ENCODE data around the gene CATSPER1.
A peak's percentile ranks its signal among the peaks of the same experiment; 100 is the strongest.

CATSPER1 gene

DNA sequence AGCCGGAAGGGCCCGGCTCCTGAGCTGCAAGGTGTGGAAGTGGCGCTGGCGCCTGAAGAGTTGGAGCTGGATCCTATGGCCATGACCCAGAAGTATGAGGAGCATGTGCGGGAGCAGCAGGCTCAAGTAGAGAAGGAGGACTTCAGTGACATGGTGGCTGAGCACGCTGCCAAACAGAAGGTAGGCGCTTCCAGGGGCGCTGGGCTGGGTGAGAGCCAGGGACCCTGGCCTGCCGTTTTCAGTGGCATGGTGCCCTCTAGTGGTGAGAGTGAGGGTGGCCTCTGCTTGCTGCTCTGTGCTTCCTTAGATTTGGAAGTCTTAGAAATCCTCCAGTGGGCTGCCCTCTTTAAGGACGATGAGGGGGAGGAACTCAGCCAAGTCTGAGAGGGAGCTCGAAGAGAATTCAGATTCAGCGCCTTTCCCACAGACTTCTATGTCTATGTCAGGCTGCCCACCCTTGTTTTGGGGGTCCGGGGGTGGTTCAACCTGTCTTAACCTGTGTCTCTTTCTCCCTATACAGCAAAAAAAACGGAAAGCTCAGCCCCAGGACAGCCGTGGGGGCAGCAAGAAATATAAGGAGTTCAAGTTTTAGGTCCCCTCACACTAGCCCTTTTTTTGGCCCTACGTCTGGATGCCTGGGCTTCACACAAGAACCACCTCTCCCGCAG lies 42.0 kb upstream of the CATSPER1 start:
- Histone ChIP-seq H3K4me3 (ENCODE audit: low read length) (no peak overlapping the region), H3K27me3 (ENCODE audit: control insufficient read depth, insufficient read depth, low read length) (no peaks in the 10 kb centered on the region), H3K9me3 (ENCODE audit: control insufficient read depth, insufficient read depth, low read length) (no peaks in the 10 kb centered on the region), H3K27ac (ENCODE audit: low read length) (no peak overlapping the region), H3K36me3 (ENCODE audit: control insufficient read depth, insufficient read depth, low read length) (peaks cover 22% of the 10 kb centered on the region; the same call in 1 of the 2 replicates), H3K4me1 (ENCODE audit: control insufficient read depth, insufficient read depth, low read length) (no peaks in the 10 kb centered on the region)
- no CpG with 5 or more reads among the region's 17 CpGs for WGBS (ENCODE audit: insufficient coverage, insufficient read length)
- peak; percentile 67 for DNase-seq (ENCODE audit: low read depth, low spot score)

DNA sequence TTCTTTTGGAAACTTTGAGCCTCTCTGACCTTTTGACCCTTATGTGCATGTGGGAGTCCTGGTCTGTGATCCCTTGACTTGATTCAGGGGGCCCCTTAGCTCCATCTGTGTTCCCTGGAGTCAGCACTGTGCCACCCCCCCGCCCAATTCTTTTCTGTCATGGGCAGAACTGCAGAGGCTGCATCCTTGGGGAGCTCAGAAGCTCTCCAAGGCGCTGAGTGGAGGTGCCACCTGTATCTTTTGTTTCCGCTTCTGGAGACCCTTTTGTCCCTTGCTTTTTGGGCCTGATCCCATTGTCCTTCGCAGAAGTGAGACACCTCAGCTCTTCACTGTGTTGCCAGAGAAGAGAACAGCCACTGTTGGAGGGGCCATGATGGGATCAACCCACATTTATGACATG lies 41.4 kb upstream of the CATSPER1 start:
- no peak for DNase-seq (ENCODE audit: low read depth, low spot score)
- Histone ChIP-seq H3K36me3 (ENCODE audit: control insufficient read depth, insufficient read depth, low read length) (peaks cover 27% of the 10 kb centered on the region; the same call in 1 of the 2 replicates), H3K4me1 (ENCODE audit: control insufficient read depth, insufficient read depth, low read length) (no peaks in the 10 kb centered on the region), H3K9me3 (ENCODE audit: control insufficient read depth, insufficient read depth, low read length) (no peaks in the 10 kb centered on the region), H3K27me3 (ENCODE audit: control insufficient read depth, insufficient read depth, low read length) (no peaks in the 10 kb centered on the region), H3K4me3 (ENCODE audit: low read length) (no peak overlapping the region), H3K27ac (ENCODE audit: low read length) (no peak overlapping the region)
- WGBS (ENCODE audit: insufficient coverage, insufficient read length): no CpG with 5 or more reads among the region's 4 CpGs

DNA sequence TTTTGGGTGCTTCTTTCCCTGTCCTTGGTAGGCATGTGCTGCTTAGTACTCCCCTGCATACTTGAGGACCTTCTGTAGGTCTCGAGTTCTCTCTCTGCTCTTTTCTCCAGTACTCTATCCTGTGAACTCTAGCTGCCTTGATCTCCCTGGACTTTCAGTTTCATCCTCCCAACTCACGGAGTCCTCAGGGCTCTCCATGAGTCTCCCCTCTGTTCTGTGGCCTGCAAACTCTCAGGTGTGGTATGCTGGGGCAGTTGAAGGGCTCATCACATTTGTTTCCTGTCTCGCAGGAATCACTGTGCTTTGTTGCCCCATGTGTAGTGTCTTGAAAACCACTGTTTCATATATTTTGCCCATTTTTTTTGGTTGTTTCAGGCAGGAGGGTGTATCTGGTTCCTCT lies 40.5 kb upstream of the CATSPER1 start:
- H3K9me3 ChIP-seq (ENCODE audit: control insufficient read depth, insufficient read depth, low read length): no peaks in the 10 kb centered on the region
- H3K36me3 ChIP-seq (ENCODE audit: control insufficient read depth, insufficient read depth, low read length): peaks cover 28% of the 10 kb centered on the region
- no peak overlapping the region for H3K4me3 ChIP-seq (ENCODE audit: low read length)
- H3K27me3 ChIP-seq (ENCODE audit: control insufficient read depth, insufficient read depth, low read length): no peaks in the 10 kb centered on the region
- H3K4me1 ChIP-seq (ENCODE audit: control insufficient read depth, insufficient read depth, low read length): no peaks in the 10 kb centered on the region
- no peak overlapping the region for H3K27ac ChIP-seq (ENCODE audit: low read length)
- DNase-seq (ENCODE audit: low read depth, low spot score): no peak
- no CpG with 5 or more reads among the region's 3 CpGs for WGBS (ENCODE audit: insufficient coverage, insufficient read length)

DNA sequence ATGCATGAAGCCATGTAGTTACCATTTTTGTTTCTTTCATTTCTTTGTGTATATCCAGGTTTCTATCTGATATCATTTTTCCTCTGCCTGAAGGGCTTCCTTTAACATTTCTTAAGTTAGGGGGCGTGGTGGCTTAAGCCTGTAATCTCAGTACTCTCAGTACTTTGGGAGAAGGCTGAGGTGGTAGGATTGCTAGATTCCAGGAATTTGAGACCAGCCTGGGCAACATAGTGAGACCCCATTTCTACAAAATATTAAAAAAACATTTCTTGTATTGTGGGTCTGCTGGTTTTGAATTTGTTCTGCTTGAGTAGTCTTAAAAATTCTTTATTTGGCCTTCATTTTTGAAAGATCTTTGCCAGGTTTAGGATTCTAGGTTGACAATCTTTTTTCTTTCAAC lies 38.3 kb upstream of the CATSPER1 start:
- WGBS (ENCODE audit: insufficient coverage, insufficient read length): no CpG with 5 or more reads among the region's 1 CpG
- Histone ChIP-seq H3K9me3 (ENCODE audit: control insufficient read depth, insufficient read depth, low read length) (no peaks in the 10 kb centered on the region), H3K27me3 (ENCODE audit: control insufficient read depth, insufficient read depth, low read length) (no peaks in the 10 kb centered on the region), H3K4me3 (ENCODE audit: low read length) (no peak overlapping the region), H3K36me3 (ENCODE audit: control insufficient read depth, insufficient read depth, low read length) (peaks cover 46% of the 10 kb centered on the region), H3K4me1 (ENCODE audit: control insufficient read depth, insufficient read depth, low read length) (no peaks in the 10 kb centered on the region), H3K27ac (ENCODE audit: low read length) (no peak overlapping the region)
- DNase-seq (ENCODE audit: low read depth, low spot score): no peak

DNA sequence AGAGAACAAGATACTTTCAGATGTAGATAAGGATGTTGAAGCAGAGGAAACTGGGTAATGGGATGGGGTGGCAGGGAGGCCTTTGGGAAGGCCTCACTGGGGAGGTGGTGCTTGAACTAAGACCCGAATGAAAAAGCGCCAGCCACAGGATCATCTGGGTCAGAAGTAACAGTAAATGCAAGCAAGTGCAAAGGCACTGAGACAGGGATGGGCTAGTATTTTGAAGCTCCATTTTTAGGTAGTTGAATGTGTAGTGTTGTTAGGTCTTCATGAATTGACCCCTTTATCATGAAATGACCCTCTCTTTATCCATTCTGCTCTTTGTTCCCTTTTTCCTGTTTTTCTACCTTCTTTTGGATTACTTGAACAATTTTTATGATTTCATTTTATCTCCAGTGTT lies 37.6 kb upstream of the CATSPER1 start:
- no peaks in the 10 kb centered on the region for H3K4me1 ChIP-seq (ENCODE audit: control insufficient read depth, insufficient read depth, low read length)
- H3K4me3 ChIP-seq (ENCODE audit: low read length): no peak overlapping the region
- peaks cover 51% of the 10 kb centered on the region for H3K36me3 ChIP-seq (ENCODE audit: control insufficient read depth, insufficient read depth, low read length)
- no CpG with 5 or more reads among the region's 2 CpGs for WGBS (ENCODE audit: insufficient coverage, insufficient read length)
- H3K27me3 ChIP-seq (ENCODE audit: control insufficient read depth, insufficient read depth, low read length): no peaks in the 10 kb centered on the region
- H3K9me3 ChIP-seq (ENCODE audit: control insufficient read depth, insufficient read depth, low read length): no peaks in the 10 kb centered on the region
- no peak for DNase-seq (ENCODE audit: low read depth, low spot score)
- no peak overlapping the region for H3K27ac ChIP-seq (ENCODE audit: low read length)

DNA sequence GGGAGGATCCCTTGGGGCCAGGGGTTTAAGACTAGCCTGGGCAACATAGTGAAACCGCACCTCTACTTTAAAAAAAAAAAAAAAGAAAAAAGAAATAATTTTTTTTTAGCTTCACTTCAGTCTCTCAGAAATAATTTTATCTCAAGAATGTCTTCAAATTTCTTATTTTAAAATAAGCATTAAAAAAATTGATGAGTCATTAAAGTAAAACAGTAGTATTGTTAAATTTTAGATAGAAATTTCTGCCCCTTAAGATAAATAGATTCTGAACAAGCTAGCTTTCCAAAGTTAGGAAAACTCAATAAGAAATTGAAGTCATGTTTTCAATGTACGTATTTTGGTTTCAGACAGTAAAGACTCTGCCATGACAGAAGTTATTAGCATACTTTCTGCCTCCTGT lies 36.1 kb upstream of the CATSPER1 start:
- no peak for DNase-seq (ENCODE audit: low read depth, low spot score)
- Histone ChIP-seq H3K36me3 (ENCODE audit: control insufficient read depth, insufficient read depth, low read length) (peaks cover 56% of the 10 kb centered on the region), H3K4me3 (ENCODE audit: low read length) (no peak overlapping the region), H3K9me3 (ENCODE audit: control insufficient read depth, insufficient read depth, low read length) (no peaks in the 10 kb centered on the region), H3K27me3 (ENCODE audit: control insufficient read depth, insufficient read depth, low read length) (no peaks in the 10 kb centered on the region), H3K4me1 (ENCODE audit: control insufficient read depth, insufficient read depth, low read length) (no peaks in the 10 kb centered on the region), H3K27ac (ENCODE audit: low read length) (no peak overlapping the region)
- no CpG with 5 or more reads among the region's 2 CpGs for WGBS (ENCODE audit: insufficient coverage, insufficient read length)

DNA sequence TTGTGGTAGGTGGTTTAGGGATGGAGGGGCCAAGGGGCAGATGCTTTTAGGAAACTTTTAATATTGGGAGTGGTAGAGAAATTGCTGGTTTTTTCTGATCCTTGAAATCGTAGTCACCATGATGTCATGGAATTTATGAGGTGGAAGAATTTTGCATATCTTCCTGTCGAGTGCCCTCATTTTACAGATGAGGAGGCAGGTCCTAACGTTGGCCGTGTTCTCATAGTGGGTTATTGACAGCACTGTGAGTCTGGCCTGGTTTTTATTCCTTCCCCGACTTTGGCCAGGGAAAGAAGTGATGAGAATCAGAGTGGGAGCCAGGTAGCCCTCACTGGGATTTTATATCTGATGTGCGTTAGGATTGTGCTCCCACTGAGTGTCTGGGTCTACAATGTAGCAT lies 35.0 kb upstream of the CATSPER1 start:
- Histone ChIP-seq H3K4me3 (ENCODE audit: low read length) (no peak overlapping the region), H3K9me3 (ENCODE audit: control insufficient read depth, insufficient read depth, low read length) (no peaks in the 10 kb centered on the region), H3K4me1 (ENCODE audit: control insufficient read depth, insufficient read depth, low read length) (no peaks in the 10 kb centered on the region), H3K36me3 (ENCODE audit: control insufficient read depth, insufficient read depth, low read length) (peaks cover 60% of the 10 kb centered on the region), H3K27ac (ENCODE audit: low read length) (no peak overlapping the region), H3K27me3 (ENCODE audit: control insufficient read depth, insufficient read depth, low read length) (no peaks in the 10 kb centered on the region)
- WGBS (ENCODE audit: insufficient coverage, insufficient read length): no CpG with 5 or more reads among the region's 6 CpGs
- DNase-seq (ENCODE audit: low read depth, low spot score): no peak

DNA sequence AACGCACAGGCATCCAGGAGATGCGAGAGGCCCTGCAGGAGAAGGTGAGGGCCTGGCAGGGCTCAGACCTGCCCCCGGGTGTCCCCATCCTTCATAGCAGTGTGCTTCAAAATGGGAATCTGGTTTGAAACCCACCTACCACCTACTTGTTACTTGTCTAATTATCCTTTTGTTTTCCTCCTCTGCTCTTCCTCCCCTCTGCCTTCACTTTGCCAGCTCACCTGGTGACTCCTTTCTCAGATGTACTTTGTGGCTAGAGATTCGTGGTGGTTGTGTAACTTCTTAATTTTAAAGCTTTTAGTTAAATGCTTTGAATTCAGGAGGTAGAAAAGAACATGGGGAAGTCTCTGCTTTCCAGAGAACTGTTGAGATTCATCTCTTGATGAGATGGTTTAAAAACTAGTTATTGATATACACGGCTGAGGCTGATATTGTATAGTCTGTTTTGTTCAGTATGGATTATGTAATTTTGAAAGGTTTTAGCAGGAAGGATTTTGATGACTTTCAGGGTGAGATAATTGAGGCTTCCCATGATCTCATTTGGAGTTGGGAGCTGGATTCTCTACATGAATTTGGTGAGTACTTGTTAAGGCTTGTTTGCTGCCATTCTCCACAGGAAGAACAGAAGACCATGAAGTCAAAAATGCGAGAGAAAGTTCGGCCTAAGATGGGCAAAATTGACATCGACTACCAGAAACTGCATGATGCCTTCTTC lies 33.8 kb upstream of the CATSPER1 start:
- Histone ChIP-seq H3K4me3 (ENCODE audit: low read length) (no peak overlapping the region), H3K27me3 (ENCODE audit: control insufficient read depth, insufficient read depth, low read length) (no peaks in the 10 kb centered on the region), H3K36me3 (ENCODE audit: control insufficient read depth, insufficient read depth, low read length) (peaks cover 62% of the 10 kb centered on the region), H3K9me3 (ENCODE audit: control insufficient read depth, insufficient read depth, low read length) (no peaks in the 10 kb centered on the region), H3K27ac (ENCODE audit: low read length) (no peak overlapping the region), H3K4me1 (ENCODE audit: control insufficient read depth, insufficient read depth, low read length) (no peaks in the 10 kb centered on the region)
- WGBS (ENCODE audit: insufficient coverage, insufficient read length): 100% methylated on average over 1 of the region's 8 CpGs
- no peak for DNase-seq (ENCODE audit: low read depth, low spot score)

DNA sequence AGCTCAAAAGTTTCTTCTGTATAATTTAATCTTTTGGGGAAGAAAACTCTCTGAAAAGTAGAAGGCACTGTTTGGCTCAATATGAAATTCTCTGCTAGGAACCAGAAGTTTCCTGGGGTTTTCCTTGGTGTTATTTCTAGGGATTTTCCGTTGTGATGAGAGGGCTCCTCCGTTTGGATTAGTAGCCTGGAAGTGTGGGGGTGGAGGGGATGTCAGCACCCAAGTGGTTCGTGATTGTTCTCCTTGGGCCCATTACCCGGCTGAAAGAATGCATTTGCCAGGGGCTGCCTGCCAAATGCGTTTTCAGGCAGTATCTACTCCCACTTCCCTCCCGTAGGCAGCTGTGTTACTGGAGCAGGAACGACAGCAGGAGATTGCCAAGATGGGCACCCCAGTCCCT lies 30.2 kb upstream of the CATSPER1 start:
- Histone ChIP-seq H3K4me3 (ENCODE audit: low read length) (no peak overlapping the region), H3K27ac (ENCODE audit: low read length) (no peak overlapping the region), H3K27me3 (ENCODE audit: control insufficient read depth, insufficient read depth, low read length) (no peaks in the 10 kb centered on the region), H3K36me3 (ENCODE audit: control insufficient read depth, insufficient read depth, low read length) (peaks cover 48% of the 10 kb centered on the region), H3K4me1 (ENCODE audit: control insufficient read depth, insufficient read depth, low read length) (peaks cover 2% of the 10 kb centered on the region; the same call in 1 of the 2 replicates), H3K9me3 (ENCODE audit: control insufficient read depth, insufficient read depth, low read length) (no peaks in the 10 kb centered on the region)
- WGBS (ENCODE audit: insufficient coverage, insufficient read length): no CpG with 5 or more reads among the region's 7 CpGs
- DNase-seq (ENCODE audit: low read depth, low spot score): no peak

DNA sequence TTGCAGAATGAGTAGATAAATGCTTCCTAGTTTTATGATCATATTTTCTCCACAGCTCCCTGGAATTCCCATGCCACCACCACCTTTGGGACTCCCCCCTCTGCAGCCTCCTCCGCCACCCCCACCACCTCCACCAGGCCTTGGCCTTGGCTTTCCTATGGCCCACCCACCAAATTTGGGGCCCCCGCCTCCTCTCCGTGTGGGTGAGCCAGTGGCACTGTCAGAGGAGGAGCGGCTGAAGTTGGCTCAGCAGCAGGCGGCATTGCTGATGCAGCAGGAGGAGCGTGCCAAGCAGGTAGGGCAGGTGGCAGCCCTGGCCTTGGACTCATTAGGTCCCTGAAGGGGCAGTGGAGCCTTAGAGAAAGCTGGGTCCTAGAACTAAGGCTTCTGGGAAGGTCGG lies 28.7 kb upstream of the CATSPER1 start:
- Histone ChIP-seq H3K9me3 (ENCODE audit: control insufficient read depth, insufficient read depth, low read length) (no peaks in the 10 kb centered on the region), H3K4me3 (ENCODE audit: low read length) (no peak overlapping the region), H3K27ac (ENCODE audit: low read length) (no peak overlapping the region), H3K27me3 (ENCODE audit: control insufficient read depth, insufficient read depth, low read length) (no peaks in the 10 kb centered on the region), H3K4me1 (ENCODE audit: control insufficient read depth, insufficient read depth, low read length) (peaks cover 7% of the 10 kb centered on the region; the same call in 1 of the 2 replicates), H3K36me3 (ENCODE audit: control insufficient read depth, insufficient read depth, low read length) (peaks cover 37% of the 10 kb centered on the region)
- DNase-seq (ENCODE audit: low read depth, low spot score): no peak
- no CpG with 5 or more reads among the region's 7 CpGs for WGBS (ENCODE audit: insufficient coverage, insufficient read length)

DNA sequence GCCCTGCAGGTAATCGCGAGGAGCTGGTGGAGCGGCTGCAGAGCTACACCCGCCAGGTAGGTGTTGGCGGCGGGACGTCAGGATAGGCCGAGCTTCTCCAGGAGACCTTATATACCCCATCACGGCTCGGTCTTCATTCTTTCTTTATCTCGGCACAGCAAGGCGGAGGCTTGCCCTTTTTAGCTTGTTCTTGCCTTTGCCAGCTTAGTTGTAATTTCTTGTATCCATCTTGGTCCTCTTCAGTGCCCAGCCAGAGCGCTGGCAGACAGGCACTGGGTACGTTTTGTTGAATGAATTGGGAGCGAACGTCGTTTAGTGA lies 26.3 kb upstream of the CATSPER1 start:
- no peaks in the 10 kb centered on the region for H3K9me3 ChIP-seq (ENCODE audit: control insufficient read depth, insufficient read depth, low read length)
- no peak overlapping the region for H3K27ac ChIP-seq (ENCODE audit: low read length)
- DNase-seq (ENCODE audit: low read depth, low spot score): no peak
- H3K27me3 ChIP-seq (ENCODE audit: control insufficient read depth, insufficient read depth, low read length): no peaks in the 10 kb centered on the region
- H3K36me3 ChIP-seq (ENCODE audit: control insufficient read depth, insufficient read depth, low read length): peaks cover 16% of the 10 kb centered on the region
- WGBS (ENCODE audit: insufficient coverage, insufficient read length): no CpG with 5 or more reads among the region's 17 CpGs
- peak overlapping the region; percentile 95 for H3K4me3 ChIP-seq (ENCODE audit: low read length)
- H3K4me1 ChIP-seq (ENCODE audit: control insufficient read depth, insufficient read depth, low read length): peaks cover 10% of the 10 kb centered on the region; the same call in 1 of the 2 replicates

Data from iPS DF 6.9 (cell line).